ENCODE results near the gene MAP1B.
"Not testable (repeated sequence)": the region's sequence is repeated elsewhere in the genome, so short reads cannot be mapped to it uniquely, and the experiment has no call there.

Gene MAP1B

GRCh38 chr5:72167257-72167656 lies 60.0 kb downstream of the MAP1B start:
- Histone ChIP-seq H3K27me3 (ENCODE audit: insufficient read depth, low read length, poor library complexity) (peaks cover 29% of the 10 kb centered on the region), H3K27ac (ENCODE audit: low read length) (no peak overlapping the region), H3K36me3 (ENCODE audit: insufficient read depth, low read length) (no peaks in the 10 kb centered on the region), H3K9ac (ENCODE audit: low read depth, low read length) (no peak overlapping the region), H4K20me1 (ENCODE audit: insufficient read depth, low read length) (no peaks in the 10 kb centered on the region), H3K4me1 (ENCODE audit: insufficient read depth, low read length) (no peaks in the 10 kb centered on the region), H3K4me3 (ENCODE audit: low read depth in 1 of 2, low read length in 2 of 2) (no peak overlapping the region), H3K4me2 (ENCODE audit: insufficient read depth, low read length) (no peak overlapping the region), H2AFZ (ENCODE audit: low read depth, low read length) (no peak overlapping the region), H3K79me2 (ENCODE audit: insufficient read depth, low read length) (no peaks in the 10 kb centered on the region), H3K9me3 (ENCODE audit: insufficient read depth, low read length, severe bottlenecking) (no peaks in the 10 kb centered on the region)
- TF ChIP-seq CTCF (IDR thresholded peaks at IDR 0.05; ENCODE audit: borderline replicate concordance, extremely low read depth, low read length, poor library complexity, severe bottlenecking) (no peak), EZH2 (IDR thresholded peaks at IDR 0.05; ENCODE audit: borderline replicate concordance, low read depth, low read length, severe bottlenecking) (no peak)
- ATAC-seq (ENCODE audit: insufficient read depth, low read depth) (no peak), DNase-seq (no peak)

GRCh38 chr5:72167804-72168203 lies 60.5 kb downstream of the MAP1B start:
- Histone ChIP-seq H4K20me1 (ENCODE audit: insufficient read depth, low read length) (no peaks in the 10 kb centered on the region), H3K9me3 (ENCODE audit: insufficient read depth, low read length, severe bottlenecking) (no peaks in the 10 kb centered on the region), H3K27me3 (ENCODE audit: insufficient read depth, low read length, poor library complexity) (peaks cover 31% of the 10 kb centered on the region), H3K79me2 (ENCODE audit: insufficient read depth, low read length) (no peaks in the 10 kb centered on the region), H3K4me2 (ENCODE audit: insufficient read depth, low read length) (no peak overlapping the region), H3K4me3 (ENCODE audit: low read depth in 1 of 2, low read length in 2 of 2) (no peak overlapping the region), H2AFZ (ENCODE audit: low read depth, low read length) (no peak overlapping the region), H3K9ac (ENCODE audit: low read depth, low read length) (no peak overlapping the region), H3K36me3 (ENCODE audit: insufficient read depth, low read length) (no peaks in the 10 kb centered on the region), H3K27ac (ENCODE audit: low read length) (no peak overlapping the region), H3K4me1 (ENCODE audit: insufficient read depth, low read length) (no peaks in the 10 kb centered on the region)
- ATAC-seq (ENCODE audit: insufficient read depth, low read depth) (no peak), DNase-seq (no peak)
- no peak for TF ChIP-seq CTCF (IDR thresholded peaks at IDR 0.05; ENCODE audit: borderline replicate concordance, extremely low read depth, low read length, poor library complexity, severe bottlenecking)
- TF ChIP-seq EZH2 (IDR thresholded peaks at IDR 0.05; ENCODE audit: borderline replicate concordance, low read depth, low read length, severe bottlenecking), result no peak

- H3K4me2 ChIP-seq (ENCODE audit: insufficient read depth, low read length), result no peak overlapping the region
- DNase-seq (no peak), ATAC-seq (ENCODE audit: insufficient read depth, low read depth) (no peak)
- no peaks in the 10 kb centered on the region for H4K20me1 ChIP-seq (ENCODE audit: insufficient read depth, low read length)
- no peak for TF ChIP-seq EZH2 (IDR thresholded peaks at IDR 0.05; ENCODE audit: borderline replicate concordance, low read depth, low read length, severe bottlenecking)
- TF ChIP-seq CTCF (IDR thresholded peaks at IDR 0.05; ENCODE audit: borderline replicate concordance, extremely low read depth, low read length, poor library complexity, severe bottlenecking), result no peak
- H3K27ac ChIP-seq (ENCODE audit: low read length), result no peak overlapping the region
- no peak overlapping the region for H3K9ac ChIP-seq (ENCODE audit: low read depth, low read length)
- H3K27me3 ChIP-seq (ENCODE audit: insufficient read depth, low read length, poor library complexity), result peaks cover 30% of the 10 kb centered on the region
- H3K4me1 ChIP-seq (ENCODE audit: insufficient read depth, low read length), result no peaks in the 10 kb centered on the region
- no peaks in the 10 kb centered on the region for H3K79me2 ChIP-seq (ENCODE audit: insufficient read depth, low read length)
- H3K36me3 ChIP-seq (ENCODE audit: insufficient read depth, low read length), result no peaks in the 10 kb centered on the region
- no peaks in the 10 kb centered on the region for H3K9me3 ChIP-seq (ENCODE audit: insufficient read depth, low read length, severe bottlenecking)
- H3K4me3 ChIP-seq (ENCODE audit: low read depth in 1 of 2, low read length in 2 of 2), result no peak overlapping the region
- no peak overlapping the region for H2AFZ ChIP-seq (ENCODE audit: low read depth, low read length)
Measured at GRCh38 chr5:72170101-72170500, 62.8 kb downstream of the MAP1B start.

GRCh38 chr5:72171181-72171580 lies 63.9 kb downstream of the MAP1B start:
- not testable (repeated sequence) for H3K4me1 ChIP-seq (ENCODE audit: insufficient read depth, low read length); H3K36me3 ChIP-seq (ENCODE audit: insufficient read depth, low read length); H3K27ac ChIP-seq (ENCODE audit: low read length); H3K79me2 ChIP-seq (ENCODE audit: insufficient read depth, low read length); H3K9ac ChIP-seq (ENCODE audit: low read depth, low read length); DNase-seq; H3K4me2 ChIP-seq (ENCODE audit: insufficient read depth, low read length); ATAC-seq (ENCODE audit: insufficient read depth, low read depth); H4K20me1 ChIP-seq (ENCODE audit: insufficient read depth, low read length); H3K9me3 ChIP-seq (ENCODE audit: insufficient read depth, low read length, severe bottlenecking); H2AFZ ChIP-seq (ENCODE audit: low read depth, low read length); H3K4me3 ChIP-seq (ENCODE audit: low read depth in 1 of 2, low read length in 2 of 2)
- peaks cover 37% of the 10 kb centered on the region for H3K27me3 ChIP-seq (ENCODE audit: insufficient read depth, low read length, poor library complexity)
